Vagina (tissue), 2 donors: ENCODE data around the gene CNTROB. TPM values are rescaled to one million over a fixed set of nuclear protein-coding genes. Genes with fewer than 3 reads are reported as not detected.
"Not testable (repeated sequence)": the region's sequence is repeated elsewhere in the genome, so short reads cannot be mapped to it uniquely, and the experiment has no call there.

Experiments used
- DNase-seq, 2 donors: peaks; one replicate each; pipeline ENCODE4 v3.0.0-alpha.2; 2017; ENCODE audit errors: extremely low spot score in 2 of 2
- H3K27ac ChIP-seq: fragments of 200-600 bp; sonication (generic); one replicate; pipeline ENCODE4 v1.5.1; 2019
- H3K27me3 ChIP-seq: fragments of 200-600 bp; sonication (generic); one replicate; pipeline ENCODE4 v1.5.1; 2019
- H3K36me3 ChIP-seq, 2 donors: fragments of 200-600 bp; sonication (generic); one replicate each; pipeline ENCODE4 v1.5.1; 2017 to 2019
- H3K4me1 ChIP-seq: fragments of 200-600 bp; sonication (generic); one replicate; pipeline ENCODE4 v1.5.1; 2019
- H3K4me3 ChIP-seq, 2 donors: fragments of 200-600 bp; sonication (generic); 1 replicate in 1 of 2; 2 replicates in 1 of 2; pipeline ENCODE4 v1.5.1; 2016 to 2019
- H3K9me3 ChIP-seq: fragments of 200-600 bp; sonication (generic); one replicate; pipeline ENCODE4 v1.5.1; 2019
- POLR2A ChIP-seq, 2 donors: fragments of 450-650 bp; IDR thresholded peaks; one replicate each; pipeline ENCODE4 v1.6.1; 2017; ENCODE audit warnings: antibody characterized with exemption in 2 of 2, mild to moderate bottlenecking in 2 of 2, moderate library complexity in 2 of 2
- POLR2AphosphoS5 ChIP-seq, 2 donors: sonication (generic); formaldehyde crosslinking; IDR thresholded peaks; one replicate each; pipeline ENCODE4 v1.9.0; 2017; ENCODE audit warnings: antibody characterized with exemption in 2 of 2, mild to moderate bottlenecking in 2 of 2, low read depth in 1 of 2; ENCODE audit not compliant: insufficient read depth in 1 of 2
- intact Hi-C: fragments of 100-400 bp; cut with DNase I; formaldehyde crosslinking; loops from one replicate; pipeline ENCODE4 v1.15.1; 2023
- total RNA-seq: library from RNA; depleted of rRNA; stranded (reverse); fragments of >200 nt; gene quantifications from one replicate; pipeline ENCODE4 v1.2.3, GENCODE V29; 2016
- TF ChIP-seq, protein P1 (sequence below), 3 experiments: fragments of 450-650 bp in 2 of 3; fragments of 200-600 bp in 1 of 3; sonication (generic) in 1 of 3; IDR thresholded peaks; one replicate each; pipeline ENCODE4 v1.5.1; 2017 to 2019; ENCODE audit warnings: antibody characterized with exemption in 3 of 3, mild to moderate bottlenecking in 2 of 3, moderate library complexity in 2 of 3

The CNTROB gene
- total RNA-seq, 1 donor from 2014 or later: 20.9 TPM

DNA sequence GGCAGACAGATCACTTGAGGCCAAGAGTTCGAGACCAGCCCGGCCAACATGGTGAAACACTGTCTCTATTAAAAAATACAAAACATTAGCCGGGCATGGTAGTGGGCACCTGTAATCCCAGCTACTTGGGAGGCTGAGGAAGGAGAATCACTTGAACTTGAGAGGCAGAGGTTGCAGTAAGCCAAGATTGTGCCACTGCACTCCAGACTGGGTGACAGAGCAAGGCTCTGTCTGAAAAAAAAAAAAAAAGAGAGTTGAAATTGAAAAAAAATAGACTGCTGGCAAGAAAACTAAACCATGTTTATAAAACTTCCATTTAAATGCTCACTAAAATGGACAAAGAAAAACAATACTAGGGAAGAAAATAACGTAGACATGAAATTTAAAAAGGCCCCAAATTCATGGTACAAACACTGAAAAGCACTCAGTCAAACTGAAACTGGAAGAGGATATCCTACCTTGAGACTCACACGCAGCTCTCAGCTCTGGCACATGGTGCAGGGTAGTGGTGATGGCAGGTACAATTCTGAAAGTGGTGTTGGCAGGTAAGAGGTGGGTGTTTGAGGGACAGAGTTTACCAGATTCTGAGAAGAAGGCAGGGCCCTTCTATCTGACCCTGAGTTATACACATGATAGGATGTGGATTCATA lies 19.3 kb downstream of the CNTROB start:
- intact Hi-C loops: no loop called here
- no peak for DNase-seq
- TF ChIP-seq, protein P1, sequence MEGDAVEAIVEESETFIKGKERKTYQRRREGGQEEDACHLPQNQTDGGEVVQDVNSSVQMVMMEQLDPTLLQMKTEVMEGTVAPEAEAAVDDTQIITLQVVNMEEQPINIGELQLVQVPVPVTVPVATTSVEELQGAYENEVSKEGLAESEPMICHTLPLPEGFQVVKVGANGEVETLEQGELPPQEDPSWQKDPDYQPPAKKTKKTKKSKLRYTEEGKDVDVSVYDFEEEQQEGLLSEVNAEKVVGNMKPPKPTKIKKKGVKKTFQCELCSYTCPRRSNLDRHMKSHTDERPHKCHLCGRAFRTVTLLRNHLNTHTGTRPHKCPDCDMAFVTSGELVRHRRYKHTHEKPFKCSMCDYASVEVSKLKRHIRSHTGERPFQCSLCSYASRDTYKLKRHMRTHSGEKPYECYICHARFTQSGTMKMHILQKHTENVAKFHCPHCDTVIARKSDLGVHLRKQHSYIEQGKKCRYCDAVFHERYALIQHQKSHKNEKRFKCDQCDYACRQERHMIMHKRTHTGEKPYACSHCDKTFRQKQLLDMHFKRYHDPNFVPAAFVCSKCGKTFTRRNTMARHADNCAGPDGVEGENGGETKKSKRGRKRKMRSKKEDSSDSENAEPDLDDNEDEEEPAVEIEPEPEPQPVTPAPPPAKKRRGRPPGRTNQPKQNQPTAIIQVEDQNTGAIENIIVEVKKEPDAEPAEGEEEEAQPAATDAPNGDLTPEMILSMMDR (IDR thresholded peaks at IDR 0.05): no peak
- TF ChIP-seq POLR2A (IDR thresholded peaks at IDR 0.05) (no peak), POLR2AphosphoS5 (IDR thresholded peaks at IDR 0.05; ENCODE audit: insufficient read depth in 1 of 2, low read depth in 1 of 2) (no peak)
- H3K27ac ChIP-seq: no peak overlapping the region
- no peaks in the 10 kb centered on the region for H3K4me1 ChIP-seq
- peaks cover 0 to 29% of the 10 kb centered on the region in 2 donors for H3K36me3 ChIP-seq
- no peaks in the 10 kb centered on the region for H3K9me3 ChIP-seq
- no peaks in the 10 kb centered on the region for H3K27me3 ChIP-seq
- no peak overlapping the region for H3K4me3 ChIP-seq

DNA sequence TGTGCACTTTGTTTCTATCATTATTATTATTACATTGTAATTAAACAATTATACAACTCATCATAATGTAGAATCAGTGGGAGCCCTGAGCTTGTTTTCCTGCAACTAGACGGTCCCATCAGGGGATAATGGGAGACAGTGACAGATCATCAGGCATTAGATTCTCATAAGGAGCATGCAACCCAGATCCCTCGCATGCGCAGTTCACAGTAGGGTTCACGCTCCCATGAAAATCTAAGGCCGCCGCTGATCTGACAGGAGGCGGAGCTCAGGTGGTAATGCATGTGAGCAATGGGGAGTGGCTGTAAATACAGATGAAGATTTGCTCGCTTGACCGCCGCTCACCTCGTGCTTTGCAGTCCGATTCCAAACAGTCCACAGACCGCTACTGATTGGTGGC lies 21.3 kb downstream of the CNTROB start:
- H3K4me3 ChIP-seq, H3K9me3 ChIP-seq, H3K27me3 ChIP-seq, H3K27ac ChIP-seq, H3K4me1 ChIP-seq, DNase-seq, intact Hi-C loops: not testable (repeated sequence)
- peaks cover 0 to 10% of the 10 kb centered on the region in 2 donors for H3K36me3 ChIP-seq

DNA sequence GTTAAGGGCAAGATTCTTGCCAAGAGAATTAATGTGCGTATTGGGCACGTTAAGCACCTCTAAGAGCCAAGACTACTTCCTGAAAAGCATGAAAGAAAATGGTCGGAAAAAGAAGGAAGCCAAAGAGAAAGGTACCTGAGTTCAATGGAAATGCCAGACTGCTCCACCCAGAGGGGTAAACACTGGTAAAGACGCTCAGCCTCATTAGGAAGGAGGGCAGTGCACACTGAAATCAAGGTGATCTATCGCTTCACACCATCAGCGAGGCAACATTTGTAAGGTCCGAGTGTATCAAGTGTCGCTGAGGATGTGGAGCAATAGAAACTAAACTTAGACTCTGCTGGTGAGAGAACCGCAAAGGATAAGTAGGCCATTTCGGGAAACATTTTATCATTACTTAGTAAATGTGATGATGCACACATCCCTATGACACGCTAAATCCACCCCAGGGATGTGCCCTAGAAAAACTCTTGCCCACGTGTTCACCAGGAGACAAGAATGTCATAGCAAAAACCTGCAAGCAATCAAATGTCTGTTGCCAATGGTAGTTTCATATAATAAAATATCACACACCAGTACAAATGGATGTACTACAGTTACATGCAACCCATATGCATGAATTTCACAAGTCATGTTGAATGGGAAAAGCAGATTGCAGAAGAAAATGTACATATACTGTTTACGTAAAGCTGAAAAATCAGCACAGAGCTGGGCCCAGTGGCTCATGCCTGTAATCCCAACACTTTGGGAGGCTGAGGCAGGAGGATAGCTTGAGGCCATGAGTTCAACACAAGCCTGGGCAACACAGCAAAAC lies 23.6 kb downstream of the CNTROB start:
- TF ChIP-seq, protein P1 (IDR thresholded peaks at IDR 0.05): no peak
- TF ChIP-seq POLR2A (IDR thresholded peaks at IDR 0.05) (no peak), POLR2AphosphoS5 (IDR thresholded peaks at IDR 0.05; ENCODE audit: insufficient read depth in 1 of 2, low read depth in 1 of 2) (no peak)
- Histone ChIP-seq H3K4me3 (no peak overlapping the region), H3K9me3 (no peaks in the 10 kb centered on the region), H3K27me3 (no peaks in the 10 kb centered on the region), H3K27ac (no peak overlapping the region), H3K4me1 (no peaks in the 10 kb centered on the region), H3K36me3 (no peaks in the 10 kb centered on the region)
- no peak for DNase-seq
- intact Hi-C loops: no loop called here

DNA sequence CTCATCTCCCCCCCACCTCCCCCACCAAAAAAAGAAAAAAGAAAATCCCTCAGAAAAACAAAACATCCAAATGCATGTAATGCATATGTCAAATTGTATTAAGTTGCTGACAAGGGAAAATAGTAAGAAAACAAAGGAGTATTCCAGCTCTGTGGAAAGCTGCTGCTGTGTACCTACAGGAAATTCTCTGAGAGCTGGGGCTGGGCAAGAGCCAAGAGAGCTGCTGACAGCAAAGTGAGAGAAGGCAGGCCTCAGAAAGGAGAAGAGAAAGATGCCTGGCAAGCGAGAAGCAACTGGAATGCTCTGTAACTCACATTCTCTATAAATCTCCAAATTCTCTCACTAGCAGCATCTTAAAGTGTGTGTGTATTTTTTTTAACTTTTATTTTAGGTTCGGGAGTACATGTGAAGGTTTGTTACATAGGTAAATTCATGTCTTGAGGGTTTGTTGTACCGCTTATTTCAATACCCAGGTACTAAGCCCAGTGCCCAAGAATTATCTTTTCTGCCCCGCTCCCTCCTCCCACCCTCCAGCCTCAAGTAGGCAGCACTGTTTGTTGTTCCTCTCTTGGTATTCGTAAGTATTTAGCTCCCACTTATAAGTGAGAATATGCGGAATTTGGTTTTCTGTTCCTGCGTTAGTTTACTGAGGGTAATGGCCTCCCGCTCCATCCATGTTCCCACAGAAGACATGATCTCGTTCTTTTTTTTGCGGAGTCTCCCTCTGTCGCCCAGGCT lies 24.4 kb downstream of the CNTROB start:
- TF ChIP-seq, protein P1 (IDR thresholded peaks at IDR 0.05): no peak
- no peak for TF ChIP-seq POLR2AphosphoS5 (IDR thresholded peaks at IDR 0.05; ENCODE audit: insufficient read depth in 1 of 2, low read depth in 1 of 2)
- no peak for TF ChIP-seq POLR2A (IDR thresholded peaks at IDR 0.05)
- DNase-seq: no peak
- intact Hi-C loops: no loop called here
- no peak overlapping the region for H3K4me3 ChIP-seq
- no peaks in the 10 kb centered on the region for H3K36me3 ChIP-seq
- H3K27me3 ChIP-seq: no peaks in the 10 kb centered on the region
- H3K9me3 ChIP-seq: no peaks in the 10 kb centered on the region
- no peaks in the 10 kb centered on the region for H3K4me1 ChIP-seq
- H3K27ac ChIP-seq: no peak overlapping the region

DNA sequence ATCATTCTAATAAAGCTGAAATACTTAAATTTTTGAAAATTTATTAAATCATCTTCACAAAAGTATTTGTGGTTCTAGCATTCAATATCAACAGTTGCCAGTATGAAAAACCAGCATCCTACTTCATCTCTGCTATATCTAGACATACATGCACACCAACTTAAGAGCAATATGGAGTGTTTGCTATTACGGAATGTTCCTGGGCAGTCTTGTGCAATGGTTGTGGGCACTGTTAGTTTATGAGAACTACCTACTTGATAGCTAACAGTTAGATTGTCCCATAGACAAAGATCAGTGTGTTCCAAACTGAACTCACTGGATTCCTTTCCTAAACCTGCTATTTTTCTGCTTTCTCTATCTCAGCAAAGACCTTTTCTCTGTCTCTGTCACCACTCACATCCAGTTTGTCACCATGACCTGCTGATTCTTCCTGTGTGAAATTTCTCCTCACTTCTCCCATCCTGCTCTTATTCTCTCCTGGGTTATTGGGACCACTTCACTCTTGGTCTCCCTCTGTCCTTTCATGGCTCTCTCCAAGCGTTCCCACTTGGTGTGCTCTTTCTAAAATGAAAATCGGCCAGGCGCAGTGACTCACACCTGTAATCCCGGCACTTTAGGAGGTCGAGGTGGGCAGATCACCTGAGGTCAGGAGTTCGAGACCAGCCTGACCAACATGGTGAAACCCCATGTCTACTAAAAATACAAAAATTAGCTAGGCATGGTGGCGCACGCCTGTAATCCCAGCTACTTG lies 27.7 kb downstream of the CNTROB start:
- Histone ChIP-seq H3K4me1 (no peaks in the 10 kb centered on the region), H3K36me3 (no peaks in the 10 kb centered on the region), H3K4me3 (no peak overlapping the region), H3K27me3 (no peaks in the 10 kb centered on the region), H3K9me3 (no peaks in the 10 kb centered on the region), H3K27ac (no peak overlapping the region)
- DNase-seq: no peak
- TF ChIP-seq POLR2AphosphoS5 (IDR thresholded peaks at IDR 0.05; ENCODE audit: insufficient read depth in 1 of 2, low read depth in 1 of 2): no peak
- TF ChIP-seq POLR2A (IDR thresholded peaks at IDR 0.05): no peak
- TF ChIP-seq, protein P1 (IDR thresholded peaks at IDR 0.05): no peak
- intact Hi-C loops: no loop called here
